Embryonic facial prominence (tissue), 1 donor: ENCODE data around the gene MYH6.
"Not testable (repeated sequence)": the region's sequence is repeated elsewhere in the genome, so short reads cannot be mapped to it uniquely, and the experiment has no call there.

Source experiments
- DNase-seq: peaks from one replicate; pipeline ENCODE4 v3.0.0-alpha.2; 2016; ENCODE audit errors: extremely low spot score

Gene MYH6

DNA sequence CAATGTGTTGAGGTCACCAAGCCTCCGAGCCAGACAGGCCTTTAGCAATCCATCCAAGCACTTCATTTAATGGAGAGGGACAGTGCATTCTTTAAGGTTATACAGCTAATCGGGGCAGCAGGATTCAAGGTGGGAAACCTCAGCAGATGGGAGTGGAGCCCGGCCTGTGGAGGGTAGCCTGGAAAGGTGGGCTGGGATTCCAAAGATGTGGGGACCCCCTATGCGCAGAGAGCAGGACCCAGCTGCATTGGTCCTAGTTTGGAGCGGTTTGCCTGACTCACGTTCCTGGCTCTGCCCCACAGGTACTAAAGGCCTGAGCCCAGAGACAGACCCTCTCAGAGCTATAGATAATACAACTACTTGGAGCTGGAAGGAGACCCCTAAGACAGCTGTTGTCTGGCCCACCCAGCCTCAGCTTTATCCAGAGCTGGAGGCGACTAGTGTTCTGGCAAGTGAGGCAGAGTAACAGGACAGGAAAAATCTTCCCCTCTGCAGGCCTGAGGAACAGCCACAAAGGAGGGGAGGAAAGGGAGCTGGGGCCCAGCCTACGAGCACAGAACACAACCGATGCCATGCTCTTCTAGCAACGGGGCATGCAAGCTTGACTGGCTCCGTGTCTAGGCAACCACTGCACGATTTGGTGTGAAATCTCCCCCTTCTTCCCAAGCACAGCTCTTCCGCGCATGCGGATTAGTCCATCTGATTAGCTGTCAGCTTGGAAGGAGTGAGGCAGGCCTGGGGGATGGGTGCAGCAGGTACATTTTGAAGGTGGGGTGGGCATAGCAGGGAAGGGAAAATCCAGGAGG lies 28.5 kb upstream of the MYH6 start:
- DNase-seq = no peak

DNA sequence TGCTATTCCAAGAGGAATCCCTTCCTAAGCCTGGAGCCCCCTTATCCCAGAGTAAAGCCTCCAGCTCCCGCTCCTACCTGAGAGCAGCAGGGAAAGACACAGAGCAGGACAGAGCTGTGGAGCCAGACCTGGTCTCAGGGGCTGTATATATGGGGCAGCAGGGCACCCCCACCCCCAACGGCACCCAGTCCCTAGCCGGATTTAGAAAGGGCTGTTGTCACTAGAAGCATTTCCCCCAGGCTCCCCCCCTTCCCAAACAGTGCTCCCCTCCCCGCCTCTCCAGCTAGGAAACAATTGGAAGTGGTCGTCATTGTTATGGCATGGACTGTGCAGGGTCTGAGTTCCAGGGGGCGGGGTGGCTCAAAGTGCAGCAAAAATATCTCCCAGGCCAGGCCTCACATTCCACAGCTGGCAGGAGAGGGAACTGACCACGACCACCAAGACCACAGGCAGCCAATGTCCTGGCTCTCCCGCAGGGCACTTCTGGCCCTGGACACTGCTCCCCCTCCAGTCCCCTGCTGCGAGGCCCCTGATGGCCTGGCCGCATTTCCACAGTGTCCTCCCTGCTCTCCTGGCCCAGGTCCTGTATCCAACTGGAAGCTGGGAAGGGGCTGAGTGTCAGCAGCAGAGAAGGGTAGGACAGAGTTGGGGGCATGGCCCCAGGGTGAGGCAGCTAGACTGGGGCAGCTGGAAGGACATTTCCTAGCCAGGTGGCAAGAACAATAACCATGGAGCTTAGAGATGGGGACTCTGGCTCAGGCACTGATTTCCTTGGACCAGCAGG lies 27.7 kb upstream of the MYH6 start, which contains the start of gene MYH7:
Gene MYH7 (minus strand): TSS at position 118 of the 784 bp plus-strand sequence. CDS start 1,928 bp downstream, outside the sequence.
- DNase-seq = no peak

DNA sequence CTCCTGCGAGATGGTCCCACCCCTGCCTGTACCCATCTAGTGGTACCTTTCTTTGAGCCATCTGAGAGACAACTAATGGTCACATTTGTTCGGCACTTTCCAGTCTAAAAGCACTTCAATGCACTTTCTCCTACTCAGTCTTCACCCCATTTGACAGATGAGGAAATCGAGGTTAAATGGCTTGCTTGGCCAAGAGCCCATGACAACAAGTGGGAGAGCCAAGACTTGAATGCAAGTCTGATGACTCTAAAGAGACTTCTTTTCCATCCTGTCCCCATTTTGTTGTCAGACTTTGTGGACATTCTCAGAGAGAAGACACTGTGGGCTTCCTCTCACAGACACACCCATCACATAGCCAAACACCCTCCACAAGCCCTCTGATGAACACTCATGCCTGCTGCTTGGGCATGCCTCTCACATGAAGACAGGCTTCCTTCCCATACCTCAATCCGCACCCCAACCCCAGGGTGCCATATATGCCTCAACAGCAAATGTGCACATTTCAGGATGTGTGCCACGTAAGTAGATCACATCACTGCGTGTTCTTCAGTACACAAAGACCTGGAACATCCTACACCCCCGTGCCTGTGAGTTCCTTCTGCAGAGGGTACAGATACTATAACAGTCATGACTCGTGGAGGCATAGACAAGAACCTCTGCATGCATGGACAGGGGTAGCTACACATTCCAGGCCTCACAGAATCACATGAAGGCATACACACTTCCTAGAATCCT lies 26.6 kb upstream of the MYH6 start:
- no peak for DNase-seq

DNA sequence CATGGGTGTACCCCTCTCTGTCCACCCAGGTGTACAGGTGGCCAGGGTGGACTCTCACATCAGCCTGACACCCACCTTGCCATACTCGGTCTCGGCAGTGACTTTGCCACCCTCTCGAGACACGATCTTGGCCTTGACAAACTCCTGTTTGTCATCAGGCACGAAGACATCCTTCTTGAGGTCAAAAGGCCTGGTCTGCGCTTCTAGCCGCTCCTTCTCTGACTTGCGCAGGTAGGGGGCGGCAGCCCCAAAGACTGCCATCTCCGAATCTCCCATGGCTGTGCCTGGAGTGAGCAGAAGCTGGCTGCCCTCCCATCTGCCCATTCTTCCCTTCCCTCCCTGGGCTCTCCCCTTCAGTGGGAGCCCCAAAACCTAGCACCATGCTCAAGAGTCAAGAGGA lies 25.4 kb upstream of the MYH6 start:
- DNase-seq = no peak

DNA sequence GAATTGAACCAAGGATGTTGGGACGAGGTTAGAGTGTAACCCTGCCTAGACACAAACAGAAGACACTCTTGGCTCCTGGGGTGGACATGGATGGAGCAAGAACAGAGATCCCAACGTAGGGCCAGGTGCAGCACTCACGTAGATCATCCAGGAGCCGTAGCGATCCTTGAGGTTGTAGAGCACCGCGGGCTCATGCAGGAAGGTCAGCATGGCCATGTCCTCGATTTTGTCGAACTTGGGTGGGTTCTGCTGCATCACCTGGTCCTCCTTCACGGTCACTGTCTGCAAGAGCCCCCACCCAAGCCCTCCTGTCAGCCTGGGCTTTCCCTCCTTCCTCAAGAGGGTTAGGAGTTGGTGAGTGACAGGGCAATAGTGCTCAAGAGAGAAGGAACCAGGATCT lies 24.9 kb upstream of the MYH6 start:
- DNase-seq = no peak

DNA sequence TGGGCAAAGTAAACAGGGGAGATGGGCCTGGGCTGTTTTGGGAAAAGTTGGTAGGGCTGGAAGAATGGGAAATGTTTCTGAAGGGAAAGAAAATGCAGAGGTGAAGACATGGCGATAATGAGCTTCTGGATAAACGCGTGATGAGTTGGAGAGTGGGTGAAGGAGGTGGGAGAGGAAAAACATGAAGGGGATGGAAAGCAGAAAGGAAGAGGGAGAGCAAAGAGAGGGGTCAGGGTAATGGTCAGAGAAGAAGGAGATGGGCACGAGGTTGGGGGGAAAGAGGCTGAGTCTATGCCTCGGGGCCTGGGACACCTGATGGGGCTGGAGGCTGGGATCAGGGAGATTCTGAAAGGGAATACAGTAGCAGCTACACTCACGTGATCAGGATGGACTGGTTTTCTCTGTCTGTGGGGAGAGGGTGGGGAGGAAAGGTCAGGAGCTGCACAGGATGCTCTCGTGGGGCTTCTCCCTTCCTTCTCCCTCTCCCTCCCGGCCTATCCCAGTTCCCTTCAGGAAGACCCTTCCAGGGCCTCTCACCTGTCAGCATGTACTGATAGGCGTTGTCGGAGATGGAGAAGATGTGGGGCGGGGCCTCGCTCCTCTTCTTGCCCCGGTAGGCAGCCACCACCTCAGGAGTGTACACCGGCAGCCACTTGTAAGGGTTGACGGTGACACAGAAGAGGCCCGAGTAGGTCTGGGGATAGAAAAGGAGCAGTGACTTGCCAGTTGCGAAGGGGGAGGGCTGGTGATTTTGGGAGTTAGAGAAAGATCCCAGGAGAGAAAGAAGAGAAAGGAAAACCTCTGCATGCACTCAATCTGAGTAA lies 24.2 kb upstream of the MYH6 start:
- DNase-seq = no peak

DNA sequence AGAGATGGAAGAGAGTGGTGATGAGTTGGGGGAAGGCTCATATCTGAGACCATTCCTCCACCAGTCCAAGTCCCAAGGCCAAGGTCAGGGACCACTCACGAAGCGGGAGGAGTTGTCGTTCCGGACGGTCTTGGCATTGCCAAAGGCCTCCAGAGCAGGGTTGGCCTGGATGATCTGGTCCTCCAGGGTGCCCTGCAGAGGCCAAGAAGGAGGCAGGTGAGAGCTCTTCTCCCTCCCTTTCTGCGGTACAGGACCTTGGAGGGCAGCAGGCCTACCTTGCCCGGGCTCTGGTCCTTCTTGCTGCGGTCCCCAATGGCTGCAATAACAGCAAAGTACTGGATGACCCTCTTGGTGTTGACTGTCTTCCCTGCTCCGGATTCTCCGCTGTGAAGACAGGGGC lies 23.4 kb upstream of the MYH6 start:
- no peak for DNase-seq

DNA sequence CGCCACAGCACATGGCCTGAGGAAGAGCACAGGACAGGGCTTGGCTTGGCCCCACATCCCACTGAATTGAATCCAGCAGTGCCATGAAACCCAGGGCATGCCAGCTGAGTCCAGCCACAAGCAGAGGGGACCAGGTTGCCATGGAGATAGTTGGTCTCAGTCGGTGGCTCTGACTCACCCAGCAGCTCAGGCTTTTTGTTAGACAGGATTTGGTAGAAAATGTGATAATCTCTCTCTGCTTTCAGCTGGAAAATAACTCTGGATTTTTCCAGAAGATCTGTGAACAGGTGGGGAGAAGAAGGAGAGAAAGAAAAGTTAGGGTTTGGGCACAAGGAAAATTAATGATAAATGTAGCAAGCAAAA lies 22.6 kb upstream of the MYH6 start:
- no peak for DNase-seq

DNA sequence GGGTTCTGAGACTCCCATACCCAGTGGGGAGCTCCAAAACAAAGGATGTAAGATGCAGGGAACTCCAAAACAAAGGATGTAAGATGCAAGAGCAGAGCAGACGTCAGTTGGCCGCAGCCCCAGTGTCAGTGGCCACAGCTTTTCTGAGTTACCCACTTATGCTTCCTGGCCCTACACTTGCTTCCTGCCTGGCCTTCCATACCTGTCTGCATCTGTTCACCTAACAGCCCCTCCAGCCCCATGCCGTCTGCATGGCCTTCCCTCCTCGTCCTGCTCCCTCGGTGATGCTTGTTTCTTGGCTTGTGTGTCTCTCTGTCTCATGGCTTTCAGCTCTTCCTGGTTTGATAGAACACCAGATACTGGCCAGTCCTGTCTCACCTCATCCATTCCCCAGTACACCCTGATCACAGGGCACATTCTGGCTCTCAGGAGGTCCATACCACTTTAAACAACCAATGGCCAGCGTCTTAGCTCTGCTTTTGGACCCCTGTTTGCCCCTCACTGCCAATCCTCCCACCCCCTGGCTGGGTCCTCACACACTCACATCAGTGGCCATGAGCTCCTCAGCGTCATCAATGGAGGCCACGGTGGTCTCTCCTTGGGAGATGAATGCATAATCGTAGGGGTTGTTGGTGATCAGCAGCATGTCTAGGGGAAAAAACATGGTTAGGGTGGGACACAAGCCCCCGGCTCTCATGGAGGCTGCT lies 22.1 kb upstream of the MYH6 start:
- DNase-seq = no peak

DNA sequence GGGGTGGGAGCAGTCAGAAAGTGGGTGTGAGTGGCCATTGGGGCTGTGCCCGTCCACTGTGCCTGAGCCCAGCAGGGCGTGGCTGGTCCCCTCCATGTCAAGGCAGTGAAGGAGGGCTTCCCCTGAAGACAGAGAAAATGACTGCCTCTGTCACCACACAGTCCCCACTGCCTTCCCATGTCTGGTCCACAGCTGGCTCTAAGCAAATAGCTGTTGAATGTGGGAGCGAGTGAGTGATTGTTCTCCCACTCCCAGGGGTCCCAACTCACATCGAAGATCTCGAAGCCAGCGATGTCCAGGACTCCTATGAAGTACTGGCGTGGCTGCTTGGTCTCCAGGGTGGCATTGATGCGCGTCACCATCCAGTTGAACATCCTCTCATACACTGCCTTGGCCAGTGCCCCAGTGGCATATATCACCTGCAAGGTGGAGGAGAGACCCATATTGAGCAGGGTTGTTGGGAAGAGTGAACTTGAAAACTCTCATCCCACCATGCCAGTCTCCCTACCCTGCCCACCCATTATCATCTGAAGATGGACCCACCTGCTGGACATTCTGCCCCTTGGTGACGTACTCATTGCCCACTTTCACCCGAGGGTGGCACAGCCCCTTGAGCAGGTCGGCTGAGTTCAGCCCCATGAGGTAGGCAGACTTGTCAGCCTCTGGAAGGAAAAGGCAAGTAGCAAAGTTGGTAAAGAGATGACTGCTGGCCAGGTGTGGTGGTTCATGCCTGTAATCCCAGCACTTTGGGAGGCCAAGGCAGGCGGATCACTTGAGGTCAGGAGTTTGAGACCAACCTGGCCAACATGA lies 20.8 kb upstream of the MYH6 start:
- no peak for DNase-seq

DNA sequence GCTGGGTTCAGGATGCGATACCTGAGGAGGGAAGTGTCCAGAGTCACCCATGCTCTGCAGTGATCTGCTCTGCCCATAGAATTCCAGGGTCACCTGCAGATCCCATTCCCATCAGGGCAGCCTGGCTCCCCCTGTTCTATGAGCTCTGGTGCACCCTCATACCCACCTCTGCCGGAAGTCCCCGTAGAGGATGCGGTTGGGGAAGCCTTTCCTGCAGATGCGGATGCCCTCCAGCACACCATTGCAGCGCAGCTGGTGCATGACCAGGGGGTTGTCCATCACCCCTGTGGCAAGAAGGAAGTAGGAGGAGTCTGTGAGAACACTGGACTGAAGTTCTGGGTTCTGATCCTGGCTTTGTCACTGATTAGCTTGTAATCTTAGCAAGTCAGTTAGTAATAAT lies 17.7 kb upstream of the MYH6 start:
- not testable (repeated sequence) for DNase-seq

DNA sequence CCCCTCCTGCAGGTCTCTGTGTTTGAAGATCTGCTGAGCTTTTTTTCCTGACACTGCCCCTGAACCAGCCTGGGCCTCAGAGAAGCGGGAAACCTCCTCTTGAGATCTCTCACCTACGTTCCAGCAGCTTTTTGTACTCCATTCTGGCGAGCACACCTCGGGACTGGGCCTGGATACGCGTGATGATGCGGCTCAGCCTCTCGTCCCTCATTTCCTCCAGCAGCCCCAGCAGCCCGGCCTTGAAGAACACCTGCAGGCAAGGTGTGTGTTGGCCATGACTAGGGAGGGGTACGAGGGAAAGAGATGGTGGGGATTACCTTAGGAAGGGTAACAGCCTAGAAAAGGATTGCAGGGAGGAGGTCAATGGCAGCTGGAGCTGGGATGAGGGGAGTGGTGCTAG lies 17.1 kb upstream of the MYH6 start:
- DNase-seq = no peak

DNA sequence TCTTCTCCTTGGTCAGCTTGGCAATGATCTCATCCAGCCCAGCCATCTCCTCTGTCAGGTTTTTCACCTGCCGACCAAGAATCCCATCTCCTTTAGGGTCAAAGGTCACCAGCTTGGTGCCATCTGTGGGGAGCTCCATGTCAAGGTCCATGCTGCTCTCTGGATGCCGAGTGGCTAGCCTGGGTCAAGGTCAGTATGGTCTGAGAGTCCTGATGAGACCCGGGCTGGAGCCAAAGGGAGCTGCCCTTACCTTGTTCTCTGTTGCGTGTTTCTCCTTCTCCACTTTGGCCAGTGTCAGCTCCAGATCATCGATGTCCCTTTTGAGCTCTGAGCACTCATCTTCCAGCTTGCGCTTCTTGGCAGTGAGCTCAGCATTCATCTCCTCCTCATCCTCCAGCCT lies 15.6 kb upstream of the MYH6 start:
- no peak for DNase-seq

DNA sequence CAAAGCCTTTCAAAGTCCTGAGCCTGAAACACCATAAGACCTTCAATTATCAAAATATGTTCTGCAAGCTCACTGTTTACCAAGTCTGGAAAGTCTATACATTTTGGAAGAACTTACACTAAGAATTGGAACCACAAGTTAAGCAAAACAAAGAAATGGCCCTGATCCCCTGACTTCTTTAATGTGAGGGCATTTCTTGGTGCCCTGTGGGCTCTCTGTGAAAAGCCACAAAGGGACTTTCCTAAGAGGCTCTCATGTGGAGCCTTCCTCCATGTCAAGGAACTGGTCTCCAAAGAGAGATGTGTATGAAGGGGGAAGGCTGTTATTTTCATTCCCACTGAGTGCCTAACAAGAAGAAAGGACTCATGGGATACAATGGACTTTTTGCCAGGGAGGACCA lies 13.5 kb upstream of the MYH6 start:
- no peak for DNase-seq

DNA sequence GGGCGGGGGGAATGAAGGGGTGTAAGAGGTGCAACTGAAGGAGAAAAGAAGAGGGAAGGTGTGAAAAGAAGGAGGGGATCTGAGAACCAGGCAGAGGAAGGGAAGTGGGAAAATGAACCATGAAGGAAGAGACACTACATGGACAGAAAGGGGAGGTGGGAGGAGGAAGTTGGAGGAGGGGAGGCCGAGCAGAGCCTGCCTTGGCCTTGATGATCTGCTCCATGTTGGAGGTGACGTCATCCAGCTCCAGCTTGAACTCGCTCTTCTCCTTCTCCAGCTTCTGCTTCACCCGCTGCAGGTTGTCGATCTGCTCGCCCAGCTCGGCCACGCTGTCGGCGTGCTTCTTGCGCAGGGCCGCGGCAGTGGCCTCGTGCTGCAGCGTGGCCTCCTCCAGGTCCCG lies 11.6 kb upstream of the MYH6 start:
- DNase-seq = not testable (repeated sequence)

DNA sequence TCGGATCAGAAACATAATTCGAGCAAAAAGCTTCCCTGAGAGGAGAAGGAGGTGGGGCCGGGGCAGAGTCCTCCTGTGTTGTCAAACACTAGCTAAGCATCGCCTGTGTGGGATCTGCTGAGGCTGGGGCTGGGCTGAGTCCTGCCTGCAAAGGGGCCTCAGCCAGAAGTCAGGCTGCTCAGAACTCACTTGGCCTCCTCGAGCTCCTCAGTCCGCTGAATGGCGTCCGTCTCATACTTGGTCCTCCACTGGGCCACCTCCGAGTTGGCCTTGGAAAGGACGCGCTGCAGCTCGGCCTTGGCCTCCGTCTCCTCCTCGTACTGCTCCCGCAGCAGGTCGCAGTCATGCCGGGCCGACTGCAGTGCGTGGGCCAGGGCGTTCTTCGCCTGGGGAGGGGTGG lies 9.9 kb upstream of the MYH6 start:
- no peak for DNase-seq

DNA sequence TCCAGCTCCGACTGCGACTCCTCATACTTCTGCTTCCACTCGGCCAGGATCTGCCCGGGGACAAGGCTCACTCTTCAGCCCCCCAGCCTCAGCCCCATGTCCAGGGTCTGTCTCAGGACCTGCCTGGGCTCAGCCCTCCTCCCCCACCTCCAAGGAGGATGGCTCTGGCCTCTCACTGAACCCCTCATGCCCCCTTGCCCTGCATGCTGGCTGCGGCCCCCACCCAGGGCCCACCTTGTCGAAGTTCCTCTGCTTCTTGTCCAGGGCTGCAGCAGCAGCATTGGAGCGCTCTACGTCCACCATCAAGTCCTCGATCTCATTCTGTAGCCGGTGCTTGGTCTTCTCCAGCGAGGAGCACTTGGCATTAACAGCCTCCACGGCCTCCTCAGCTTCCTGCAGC lies 9.2 kb upstream of the MYH6 start:
- not testable (repeated sequence) for DNase-seq

DNA sequence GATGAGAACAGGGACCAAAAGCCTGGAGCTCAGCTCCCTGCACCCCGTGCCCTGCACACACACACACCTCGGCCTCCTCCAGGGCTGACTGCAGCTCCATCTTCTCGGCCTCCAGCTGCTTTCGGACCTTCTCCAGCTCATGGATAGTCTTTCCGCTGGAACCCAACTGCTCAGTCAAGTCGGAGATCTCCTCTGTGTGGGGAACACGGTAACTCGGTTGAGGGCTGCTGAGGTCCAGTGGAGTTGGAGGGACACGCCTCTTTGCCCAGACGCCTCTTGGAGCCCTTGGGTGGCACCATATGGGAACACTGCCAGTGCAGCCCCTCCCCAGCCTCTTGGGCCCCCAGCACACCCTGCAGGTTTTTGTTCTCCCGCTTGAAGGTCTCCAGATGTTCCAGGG lies 8.7 kb upstream of the MYH6 start:
- no peak for DNase-seq

DNA sequence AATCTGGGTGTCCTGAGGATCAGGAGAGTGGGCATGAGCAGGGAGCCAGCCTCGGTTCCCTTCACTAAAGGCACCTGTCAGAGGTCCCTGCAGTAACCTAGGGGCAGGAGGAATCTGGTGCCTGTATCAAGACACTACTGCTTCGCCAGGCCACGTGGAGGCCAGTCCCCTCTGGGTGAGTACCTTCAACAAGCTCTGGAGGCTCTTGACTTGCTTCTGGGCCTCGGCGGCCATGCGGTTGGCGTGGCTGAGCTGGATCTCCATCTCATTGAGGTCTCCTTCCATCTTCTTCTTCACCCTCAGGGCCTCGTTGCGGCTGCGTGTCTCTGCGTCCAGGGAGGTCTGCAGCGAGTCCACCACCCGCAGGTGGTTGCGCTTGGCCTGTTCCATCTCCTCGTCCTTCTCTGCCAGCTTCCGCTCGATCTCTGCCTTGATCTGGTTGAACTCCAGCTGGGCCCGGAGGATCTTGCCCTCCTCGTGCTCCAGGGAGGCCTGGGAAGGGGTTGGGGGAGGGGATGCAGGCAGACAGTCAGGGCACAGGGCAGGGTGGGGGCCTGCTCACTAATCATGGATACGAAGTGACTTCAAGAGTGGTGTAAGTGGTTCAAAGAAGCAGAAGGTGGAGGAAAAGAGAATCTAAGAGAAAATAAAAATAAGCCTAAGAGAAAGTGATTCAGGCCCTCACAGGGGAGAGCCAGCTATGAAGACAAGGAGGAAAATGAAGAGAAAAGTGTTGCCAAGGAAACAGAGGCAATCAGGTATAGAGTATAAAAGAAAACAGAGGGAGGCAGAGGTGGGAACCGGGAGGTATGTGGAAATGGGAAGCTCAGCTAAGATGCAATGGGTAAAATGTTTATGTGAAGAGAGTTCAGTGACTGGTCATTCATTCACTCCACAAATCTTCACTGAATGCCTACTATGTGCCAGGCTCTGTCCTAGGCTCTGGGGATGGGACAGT lies 8.0 kb upstream of the MYH6 start:
- no peak for DNase-seq
